Non-pigmented ciliary epithelial cell (primary cell): ENCODE data around the gene BRD3OS.

ENCODE experiments used
- DNase-seq: peaks from one replicate; pipeline ENCODE4 v3.0.0-alpha.2; 2010; ENCODE audit warnings: low read depth

BRD3OS gene, protein sequence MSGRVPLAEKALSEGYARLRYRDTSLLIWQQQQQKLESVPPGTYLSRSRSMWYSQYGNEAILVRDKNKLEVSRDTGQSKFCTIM

DNA sequence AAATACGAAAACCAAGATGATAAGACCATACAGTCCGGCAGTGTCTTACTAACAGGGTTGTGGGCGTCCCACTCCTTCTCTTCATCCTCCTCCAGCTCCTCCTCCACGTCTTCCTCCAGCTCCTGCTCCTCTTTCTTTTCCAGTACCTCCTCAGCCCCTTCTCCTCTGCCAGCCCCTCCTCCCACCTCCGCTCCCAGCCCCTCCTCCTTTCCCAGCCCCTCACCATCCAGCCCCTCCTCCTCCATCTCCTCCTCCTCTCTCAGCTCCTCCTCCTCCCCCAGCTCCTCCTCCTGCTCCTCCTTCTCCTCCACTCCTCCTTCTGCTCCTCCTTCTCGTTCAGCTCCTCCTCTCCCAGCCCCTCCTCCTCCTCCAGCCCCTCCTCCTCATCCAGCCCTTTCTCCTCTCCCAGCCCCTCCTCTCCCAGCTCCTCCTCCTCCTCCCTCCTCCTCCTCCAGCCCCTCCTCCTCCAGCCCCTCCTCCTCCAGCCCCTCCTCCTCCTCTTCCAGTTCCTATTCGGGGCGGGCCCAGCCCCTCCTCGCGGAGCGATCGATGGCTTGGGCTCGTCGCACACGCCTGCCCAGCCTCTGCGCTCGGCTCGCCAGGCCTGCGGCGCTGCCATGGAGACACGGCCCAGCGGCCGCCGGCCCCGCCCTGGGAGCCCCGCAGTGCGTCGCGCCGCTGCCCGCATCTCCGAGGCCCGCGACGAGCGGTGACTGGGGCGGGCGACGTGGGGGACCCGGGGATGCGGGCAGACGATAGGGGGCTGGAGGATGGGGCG, at the start of gene BRD3OS:
Gene BRD3OS, plus strand, starts transcription at position 654 of the 778 bp plus-strand sequence. CDS start 1,267 bp downstream, outside the sequence.
- peak; percentile 100 for DNase-seq

DNA sequence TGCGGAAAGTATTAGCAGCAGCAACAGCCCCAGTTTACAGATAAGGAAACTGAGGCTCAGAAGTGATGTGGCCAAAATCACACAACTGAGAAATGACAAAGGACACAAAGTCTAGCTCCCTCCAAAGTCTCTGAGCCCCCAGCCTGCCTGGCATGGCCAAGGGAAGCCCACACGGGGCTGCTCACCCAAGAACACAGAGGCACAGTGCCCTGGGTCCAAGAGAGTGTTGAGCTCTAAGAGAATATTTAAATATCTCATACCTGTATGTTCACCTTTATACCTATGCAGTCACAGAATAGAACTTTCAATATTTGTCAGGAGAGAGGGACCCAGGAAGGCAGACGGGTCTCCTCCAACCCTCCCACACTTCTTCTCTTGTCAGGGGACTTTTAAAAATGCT, 49.8 kb upstream of the BRD3OS start:
- DNase-seq = no peak

DNA sequence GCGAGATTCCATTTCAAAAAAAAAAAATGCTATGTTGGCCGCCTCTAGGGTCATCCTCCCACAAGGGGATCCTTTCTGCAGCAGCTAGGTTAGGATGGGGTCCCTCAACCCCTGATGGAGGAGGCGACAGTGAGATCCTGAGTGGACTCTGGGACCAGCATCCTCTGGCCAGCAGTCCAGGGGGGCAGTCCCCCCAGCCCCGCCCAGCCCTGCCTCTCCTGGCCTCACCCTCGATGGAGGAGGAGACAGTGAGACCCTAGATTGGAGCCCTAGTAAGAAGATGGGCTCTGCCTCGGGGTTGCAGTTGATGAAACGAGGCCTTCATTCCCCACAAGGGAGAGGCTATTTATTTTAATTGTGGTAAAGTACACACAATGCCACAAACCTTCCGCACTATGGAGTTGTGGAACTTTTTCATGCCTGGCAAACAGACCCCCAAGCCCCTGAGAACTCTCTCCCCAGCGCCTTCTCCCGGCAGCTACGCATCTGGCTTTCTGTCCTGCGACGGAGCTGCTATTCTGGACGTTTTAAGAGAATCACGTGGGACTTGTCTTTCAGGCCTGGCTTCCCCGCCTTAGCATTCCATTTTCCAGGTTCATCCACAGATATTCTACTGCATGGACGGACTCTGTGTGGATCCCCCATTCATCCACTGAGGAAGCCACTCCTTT, 49.0 kb upstream of the BRD3OS start:
- no peak for DNase-seq

DNA sequence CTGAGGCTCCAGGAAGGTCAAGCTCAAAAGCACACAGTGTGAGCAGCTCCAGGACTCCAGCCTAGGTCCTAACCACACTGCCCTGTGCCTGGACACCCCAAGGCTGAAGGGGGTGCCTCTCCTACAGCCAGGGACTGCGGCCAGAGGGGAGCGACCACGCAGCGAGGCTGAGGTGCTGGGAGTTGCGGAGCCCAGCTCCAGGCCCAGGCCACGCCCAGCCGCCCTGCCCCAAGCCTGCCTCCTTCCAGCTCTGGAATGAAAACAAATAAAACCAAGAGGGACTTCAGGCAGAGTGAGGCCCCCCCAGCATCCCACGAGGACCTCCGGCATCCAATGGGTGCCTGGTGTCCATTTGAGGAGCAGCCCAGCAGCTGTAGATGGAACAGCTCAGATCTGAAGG, 48.4 kb upstream of the BRD3OS start:
- no peak for DNase-seq

DNA sequence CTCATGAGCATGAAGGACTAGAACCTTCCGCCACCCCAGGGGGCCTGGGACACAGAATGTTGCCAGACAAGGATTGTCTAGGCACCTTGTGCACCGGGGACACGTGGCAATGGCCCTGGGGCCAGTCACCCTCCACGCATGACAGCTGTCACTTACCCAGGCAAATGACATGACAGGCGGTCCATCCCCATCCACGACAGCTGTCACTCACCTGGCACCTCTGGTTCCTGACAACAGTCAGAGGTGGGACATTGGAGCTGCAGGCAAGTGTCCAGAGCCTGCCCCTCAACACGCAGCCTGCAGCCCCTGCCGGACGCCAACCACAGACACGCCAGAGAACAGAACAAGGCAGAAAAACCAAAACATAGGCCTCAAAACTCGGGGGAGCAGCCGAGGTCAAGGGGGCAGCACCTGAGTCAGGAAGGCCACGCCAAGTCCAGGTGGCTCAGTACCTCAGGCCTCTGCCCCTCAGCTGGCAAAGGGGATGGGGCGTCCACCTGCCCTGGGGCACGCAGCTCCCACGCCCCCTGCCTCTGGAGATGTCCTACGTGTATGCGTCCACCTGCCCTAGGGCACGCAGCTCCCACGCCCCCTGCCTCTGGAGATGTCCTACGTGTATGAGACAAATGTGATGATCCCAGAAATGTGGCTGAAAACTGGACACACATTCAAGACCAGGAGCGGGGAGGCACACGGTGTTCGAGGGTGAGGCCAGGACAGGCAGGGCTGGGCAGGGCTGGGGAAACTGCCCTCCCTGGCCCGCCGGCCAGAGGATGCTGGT, 47.7 kb upstream of the BRD3OS start:
- no peak for DNase-seq

DNA sequence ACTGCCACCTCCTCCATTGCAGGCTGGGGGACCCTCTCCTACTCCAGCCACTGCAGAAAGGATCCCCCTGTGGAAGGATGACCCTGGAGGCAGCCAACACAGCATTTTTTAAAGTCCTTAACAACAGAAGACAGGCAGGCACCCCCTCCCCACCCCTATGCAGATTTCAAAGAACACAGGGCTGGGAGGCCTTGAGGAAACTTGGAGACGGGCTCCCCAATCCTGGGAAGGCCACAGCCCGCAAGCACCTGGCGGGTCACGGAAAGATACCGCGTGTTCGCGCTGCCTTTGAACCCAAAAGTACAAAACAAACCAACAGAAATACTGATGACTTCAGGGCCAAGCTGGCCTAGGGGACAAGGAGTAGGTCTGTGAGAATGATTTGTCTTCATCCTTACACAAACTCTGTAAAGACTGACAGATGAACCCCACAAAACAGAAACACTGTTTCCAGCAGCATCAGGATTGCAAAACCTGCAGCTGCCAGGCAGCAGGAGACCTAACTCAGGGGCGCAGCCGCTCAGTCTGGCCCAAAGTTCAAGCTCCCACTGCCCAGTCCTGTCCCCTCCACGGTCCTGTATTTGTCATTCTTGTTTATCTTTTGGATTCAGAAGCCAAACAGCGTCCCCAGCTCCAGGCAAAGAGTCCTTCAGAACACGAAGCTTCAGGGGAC, 46.9 kb upstream of the BRD3OS start:
- no peak for DNase-seq

DNA sequence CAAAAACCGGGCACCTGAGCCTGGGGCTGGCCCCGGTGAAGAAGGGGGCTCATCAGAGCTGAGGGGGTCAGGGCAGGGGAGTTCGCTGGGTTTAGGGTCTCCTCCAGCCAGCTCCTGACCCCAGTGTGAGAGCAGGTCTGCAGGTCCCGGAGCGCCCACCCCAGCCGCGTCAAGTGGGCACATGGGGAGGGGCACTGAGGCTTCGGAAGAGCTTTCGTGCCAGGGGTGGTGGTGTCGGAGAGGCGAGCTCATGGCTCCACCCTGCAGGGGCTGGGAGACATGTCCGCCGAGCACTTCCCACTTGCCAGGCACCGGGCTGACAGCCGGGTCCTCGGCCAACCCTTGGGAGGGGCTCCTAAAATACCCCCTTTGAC, 46.4 kb upstream of the BRD3OS start:
- no peak for DNase-seq

DNA sequence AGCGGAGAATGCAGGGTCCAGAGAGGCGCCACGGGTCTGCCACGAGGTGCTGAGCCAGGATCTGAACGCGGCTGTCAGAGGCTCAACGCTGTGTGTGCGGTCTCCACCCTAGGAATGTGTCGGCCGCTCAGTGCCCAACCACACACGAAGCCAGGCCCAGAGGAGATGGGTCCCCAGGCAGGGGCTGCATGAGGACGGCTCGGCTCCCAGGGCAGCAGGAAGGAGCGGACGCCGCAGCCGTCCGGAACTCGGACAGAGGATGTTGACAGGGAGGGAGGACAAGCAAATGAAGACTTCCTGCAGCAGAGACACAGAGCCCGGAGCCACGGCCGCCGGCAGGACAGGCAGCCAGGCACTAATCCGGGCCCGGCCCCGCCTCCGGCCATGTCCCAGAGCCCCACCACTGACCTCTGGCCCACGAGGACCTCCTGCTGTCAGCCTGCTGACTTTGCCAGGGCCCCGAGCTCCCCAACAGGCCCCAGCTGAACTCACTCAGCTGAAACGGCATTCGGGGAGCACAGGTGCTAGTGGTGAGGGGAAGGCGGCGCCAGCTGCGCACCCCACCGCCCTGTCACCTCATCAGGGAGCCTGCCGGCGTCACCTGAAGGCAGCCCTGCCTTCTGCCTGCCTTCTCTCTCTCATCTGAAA, 45.9 kb upstream of the BRD3OS start:
- DNase-seq = no peak

DNA sequence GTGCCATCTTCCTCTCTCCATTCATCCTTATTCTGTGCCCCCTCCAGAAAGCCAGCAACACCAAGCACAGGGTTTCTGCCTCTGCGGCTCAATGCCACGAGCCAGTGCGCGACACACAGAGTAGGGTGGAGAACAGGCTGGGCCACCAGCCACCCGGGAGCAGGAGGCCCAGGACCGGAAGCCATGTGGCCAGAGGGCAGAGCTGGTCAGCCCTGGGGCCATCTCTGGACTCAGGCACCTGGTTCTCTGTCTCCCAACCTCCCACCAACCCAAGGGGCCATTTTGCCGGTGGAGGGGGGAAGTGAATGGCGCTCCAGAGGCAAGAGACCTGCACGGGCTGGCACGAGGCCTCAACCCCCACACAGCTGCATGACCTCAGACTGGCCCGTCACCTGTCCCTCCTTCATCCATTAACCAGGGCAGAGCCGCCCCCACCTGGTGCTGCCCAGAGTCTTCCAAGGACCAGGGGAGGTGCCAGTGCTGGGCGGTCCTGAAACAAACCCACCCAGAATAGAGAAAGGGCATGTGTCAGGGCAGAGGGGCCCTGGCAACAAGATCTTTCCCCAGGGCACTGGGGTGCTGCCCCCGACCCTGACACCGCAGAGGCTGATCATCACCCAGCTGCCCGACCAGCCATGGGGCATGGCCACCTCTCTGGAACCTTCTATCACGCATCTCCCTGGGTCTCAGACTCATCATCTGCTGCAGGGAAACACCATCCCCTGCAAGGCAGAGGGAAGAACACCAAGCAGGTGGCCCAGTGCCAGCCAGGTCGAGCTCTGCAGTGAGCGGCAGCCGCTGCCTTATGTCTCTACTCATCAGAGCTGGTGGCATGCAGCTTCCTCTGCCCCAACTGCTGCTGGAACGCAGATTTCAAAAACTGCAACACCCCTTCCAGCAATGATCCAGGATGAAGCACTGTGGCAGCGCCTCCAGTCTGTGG, 45.1 kb upstream of the BRD3OS start:
- DNase-seq = no peak

DNA sequence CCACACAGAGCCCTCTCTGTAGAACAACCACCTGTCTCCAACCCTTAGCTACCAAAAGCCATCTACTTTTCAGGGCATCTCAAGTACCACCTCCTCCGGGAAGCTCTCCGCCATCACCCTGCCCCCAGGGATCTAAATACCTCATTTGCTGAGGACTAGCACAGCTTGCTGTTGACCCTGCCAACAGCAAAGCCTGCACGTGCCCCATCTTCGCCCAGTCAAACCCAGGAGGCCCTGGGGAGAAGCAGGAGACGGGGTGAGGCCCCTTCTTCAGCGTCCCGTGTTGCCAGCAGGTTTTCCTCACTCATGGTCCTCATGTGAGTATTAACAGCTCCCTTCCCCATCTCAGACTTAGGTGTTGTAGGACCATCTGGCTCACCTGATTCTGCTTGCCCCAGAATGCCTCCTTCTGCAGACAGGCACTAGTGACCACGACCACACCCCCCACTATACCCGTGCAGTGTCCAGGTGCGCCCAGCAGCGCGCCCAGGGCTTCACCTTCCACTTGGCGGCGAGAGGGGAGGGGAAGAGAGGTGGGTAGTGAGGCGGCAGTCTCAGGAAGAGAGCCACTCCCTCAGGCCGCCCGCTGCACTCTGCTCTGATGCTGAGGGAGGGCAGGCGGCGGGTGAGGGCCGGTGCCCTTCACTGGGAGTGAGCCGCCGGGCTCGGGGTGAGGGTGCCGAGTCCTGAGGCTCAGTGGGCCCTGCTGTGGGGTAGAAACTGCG, 44.3 kb upstream of the BRD3OS start:
- no peak for DNase-seq

DNA sequence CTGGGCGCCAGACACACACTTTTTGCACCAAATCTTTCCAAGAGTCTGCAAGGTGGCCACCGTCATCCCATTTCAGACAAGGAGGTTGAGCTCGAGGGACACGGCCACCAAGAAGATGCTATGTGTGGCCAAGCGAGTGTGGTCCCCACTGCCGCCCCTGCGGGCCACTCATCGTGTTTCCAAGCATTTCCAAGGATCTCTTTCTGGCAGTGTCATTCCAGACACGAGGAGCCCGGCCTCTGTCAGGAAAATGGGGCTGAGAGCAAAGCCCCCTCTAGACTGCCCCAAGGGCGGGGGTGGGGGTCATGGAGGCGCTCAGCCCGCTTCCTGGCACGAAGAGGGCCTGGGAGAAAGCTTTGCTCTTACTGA, 43.7 kb upstream of the BRD3OS start:
- no peak for DNase-seq

DNA sequence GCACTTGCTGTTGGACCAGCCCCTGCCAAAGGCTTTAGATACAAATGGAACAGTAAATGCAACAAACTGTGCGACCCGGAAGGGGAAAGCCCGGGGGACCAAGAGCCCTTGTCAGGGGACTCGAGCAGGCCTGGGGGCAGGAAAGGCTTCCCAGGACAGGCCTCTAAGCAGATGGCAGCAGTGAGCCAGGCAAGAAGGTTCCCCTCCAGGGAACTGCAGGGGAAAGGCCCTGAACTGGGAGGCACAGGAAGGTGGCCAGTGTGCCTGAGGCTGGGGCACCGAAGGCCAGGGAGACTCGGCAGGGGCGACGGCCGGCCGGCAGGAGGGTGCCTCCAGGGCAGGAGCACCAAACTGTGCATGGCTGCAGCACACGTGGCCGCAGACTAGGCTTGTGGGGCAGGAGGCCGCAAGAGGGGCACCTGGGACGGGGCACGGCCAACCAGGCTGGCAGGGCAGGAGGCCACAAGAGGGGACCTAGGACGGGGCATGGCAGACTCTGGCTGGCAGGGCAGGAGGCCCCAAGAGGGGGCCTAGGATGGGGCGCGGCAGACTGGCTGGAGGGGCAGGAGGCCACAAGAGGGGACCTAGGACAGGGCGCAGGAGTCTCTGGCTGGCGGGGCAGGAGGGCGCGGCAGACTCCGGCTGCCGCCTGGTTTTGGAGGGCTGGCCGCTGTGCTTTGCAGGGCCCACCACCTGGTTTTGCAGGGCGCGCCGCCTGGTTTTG, 43.2 kb upstream of the BRD3OS start:
- DNase-seq = no peak

DNA sequence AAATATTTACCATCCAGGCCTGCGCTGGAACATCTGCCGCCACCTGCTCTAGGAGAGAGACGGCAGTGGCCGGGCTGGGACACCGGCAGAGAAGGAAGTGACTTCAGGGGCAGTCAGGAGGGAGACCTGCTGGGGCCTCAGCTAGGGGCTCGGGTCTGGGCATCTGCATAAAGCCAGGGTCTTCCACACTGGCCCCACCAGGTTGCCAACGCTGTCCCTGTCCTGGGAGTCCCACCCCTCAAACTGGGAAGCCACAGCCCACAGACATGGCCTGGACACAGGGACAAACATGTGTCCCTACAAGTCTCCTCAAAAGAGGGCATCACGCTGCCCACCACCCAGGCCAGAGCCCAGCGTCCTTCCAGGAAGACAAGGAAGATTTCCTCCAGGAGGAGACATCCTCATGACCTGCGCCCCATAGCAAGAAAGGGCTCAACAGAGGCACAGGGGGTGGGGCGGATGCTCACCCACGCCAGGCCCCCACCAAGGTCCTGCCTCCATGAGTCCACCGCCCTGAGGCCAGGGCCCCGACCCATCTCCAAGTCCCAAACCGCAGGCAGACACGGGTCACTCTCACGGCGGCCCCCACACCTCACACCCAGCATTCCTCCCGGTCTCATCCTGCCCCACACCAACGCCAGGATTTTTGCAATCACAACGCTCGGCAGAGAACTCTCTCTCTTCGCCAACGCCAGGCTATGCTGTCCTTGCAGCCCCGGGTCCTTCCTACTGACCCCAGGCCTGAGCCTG, 42.1 kb upstream of the BRD3OS start:
- no peak for DNase-seq

DNA sequence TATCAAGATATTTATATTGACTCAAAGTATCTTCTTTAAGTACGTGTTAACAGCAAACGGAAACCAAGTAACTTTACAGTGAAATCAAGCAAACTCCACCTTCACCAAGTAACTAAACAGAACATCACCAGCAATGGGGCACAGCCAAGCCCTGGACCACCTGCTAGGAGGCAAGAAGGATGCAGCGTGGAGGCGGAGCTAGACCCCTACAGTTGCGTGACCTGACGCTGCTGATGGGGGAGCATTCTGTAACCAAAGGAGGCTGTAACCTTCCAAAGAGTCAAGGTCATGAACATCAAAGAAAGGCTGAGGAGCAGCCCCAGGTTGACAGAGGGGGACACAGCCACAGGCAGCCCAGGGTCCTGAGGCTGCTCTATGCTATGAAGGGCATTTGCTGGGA, 39.2 kb upstream of the BRD3OS start:
- DNase-seq = no peak

DNA sequence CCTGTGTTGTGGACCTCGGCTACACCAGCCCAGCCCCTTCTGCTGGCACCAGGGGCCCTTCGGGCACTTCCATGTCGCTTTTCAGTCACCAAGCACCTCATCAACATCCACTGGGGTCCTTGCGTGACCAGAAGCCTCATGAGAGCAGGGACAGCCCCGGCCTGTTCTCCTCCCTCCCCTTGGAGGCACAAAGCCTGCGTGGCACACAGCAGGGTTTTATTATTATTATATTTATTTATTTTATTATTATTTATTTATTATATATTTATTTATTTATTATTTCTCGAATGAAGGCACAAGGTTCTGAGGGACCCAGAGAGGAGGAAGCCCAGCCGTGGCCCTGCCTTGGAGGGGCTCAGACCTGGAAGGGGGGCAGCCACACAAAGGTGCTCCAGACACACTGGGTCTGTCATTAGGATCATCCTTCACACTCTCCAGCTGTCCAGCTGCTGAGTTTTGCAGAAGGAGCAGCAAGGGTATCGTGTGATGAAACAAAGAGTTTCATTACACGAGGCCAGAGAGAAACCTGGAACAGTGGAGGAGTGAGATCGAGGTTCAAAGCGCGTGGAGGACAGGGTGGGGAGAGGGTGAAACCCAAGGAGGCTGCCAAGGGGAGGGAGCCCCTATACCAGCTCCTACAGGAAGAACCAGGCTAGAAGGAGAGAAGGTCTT, 38.4 kb upstream of the BRD3OS start:
- no peak for DNase-seq

DNA sequence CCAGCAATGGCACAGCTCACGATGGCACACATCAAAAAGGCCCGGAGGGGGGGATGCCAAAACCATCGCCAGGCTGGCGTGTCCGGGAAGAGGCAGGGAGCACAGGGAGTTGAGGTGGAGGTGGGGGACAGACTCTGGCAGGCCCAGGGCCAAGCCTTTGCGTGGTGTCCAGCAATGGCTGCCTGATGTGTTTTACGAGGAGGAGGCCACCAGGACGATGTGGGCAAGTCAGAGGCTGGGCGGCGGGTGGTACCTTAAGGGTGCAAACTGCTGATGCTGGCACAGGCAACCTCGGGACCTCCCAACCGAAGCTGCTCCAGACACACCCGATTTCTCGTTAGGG, 37.9 kb upstream of the BRD3OS start:
- no peak for DNase-seq

DNA sequence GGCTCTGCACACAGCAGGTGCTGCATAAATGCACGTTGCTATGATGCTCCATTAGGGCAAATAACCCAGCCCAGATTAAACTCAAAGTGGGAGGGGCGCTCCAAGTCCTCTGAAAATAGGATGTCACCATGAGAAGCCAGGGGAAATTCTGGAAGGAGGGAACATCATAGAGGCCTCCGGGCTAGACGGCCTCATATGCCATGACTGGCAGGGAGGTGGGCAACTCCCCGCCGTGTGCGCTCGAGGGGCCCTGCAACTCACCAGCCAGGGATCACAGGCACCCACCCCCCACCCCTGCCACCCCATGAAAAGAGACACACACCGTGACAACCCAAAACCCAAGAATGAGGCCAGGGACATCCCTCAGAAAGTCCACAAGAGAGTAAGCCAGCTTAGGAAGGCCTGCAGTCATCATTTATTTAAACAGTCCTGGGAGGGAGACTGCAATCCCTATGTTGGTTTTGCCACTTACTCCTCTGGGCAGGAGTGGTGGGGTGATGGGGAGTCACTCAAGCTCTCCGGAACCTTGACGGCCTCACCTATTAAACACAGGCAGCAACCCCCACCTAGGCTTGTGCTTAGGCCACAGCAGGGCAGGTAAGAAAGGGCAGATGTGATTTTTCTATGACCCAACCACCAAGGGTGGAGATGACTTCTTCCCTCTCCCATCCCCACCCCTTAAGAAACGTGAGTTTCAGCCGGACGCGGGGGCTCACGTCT, 37.2 kb upstream of the BRD3OS start:
- DNase-seq = no peak
